HL-60 (cell line): ENCODE results near the gene SULT2A1.

Experiments used
- CTCF ChIP-seq: IDR thresholded peaks from one replicate; pipeline ENCODE4 v1.5.1; 2011; ENCODE audit warnings: low read length, control low read depth, inconsistent platforms; ENCODE audit not compliant: insufficient read depth
- GABPA ChIP-seq: IDR thresholded peaks from 2 replicates; pipeline ENCODE4 v1.6.1; 2012; ENCODE audit warnings: low read depth

GRCh38 chr19:47848823-47849473, 37.2 kb downstream of the SULT2A1 start:
- TF ChIP-seq GABPA = no peak
- TF ChIP-seq CTCF = no peak
